Measurements from ENCODE around the gene CFAP298. TPM values are rescaled to one million over a fixed set of nuclear protein-coding genes. Genes with fewer than 3 reads are reported as not detected.

The CFAP298 gene
- total and polyA plus RNA-seq, 2 of the 13 experiments (the other 11 are each of a cell fraction or from before 2014, with no cell fraction given): 21.2 to 62.2 TPM

DNA sequence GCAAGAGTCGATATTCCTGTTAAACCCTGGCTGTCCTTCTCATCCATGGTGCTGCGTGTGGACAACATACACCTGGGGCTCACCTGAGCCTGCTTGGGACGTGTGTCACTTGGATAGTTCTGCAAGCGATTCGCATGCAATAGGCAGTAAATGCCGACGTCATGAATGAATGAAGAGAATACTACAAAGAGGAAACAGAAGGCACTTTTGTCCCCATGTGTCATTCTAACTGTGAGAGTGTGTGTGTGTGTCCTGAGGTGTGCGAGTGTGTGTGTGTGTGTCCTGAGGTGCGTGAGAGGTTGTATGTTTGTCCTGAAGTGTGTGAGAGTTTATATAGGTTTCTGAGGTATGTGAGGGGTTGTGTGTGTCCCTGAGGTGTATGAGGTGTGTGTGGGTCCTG, 26.2 kb downstream of the CFAP298 start (continued):
- no peak for TF ChIP-seq ZNF678 (CRISPR knock-in tag; IDR thresholded peaks at IDR 0.05)
- no peak for TF ChIP-seq MAZ (IDR thresholded peaks at IDR 0.05; ENCODE audit: borderline replicate concordance, low read depth, low read length)
- no peak for TF ChIP-seq MAZ (CRISPR knock-in tag; IDR thresholded peaks at IDR 0.05; ENCODE audit: low read depth)
- TF ChIP-seq PHB2 (IDR thresholded peaks at IDR 0.05; ENCODE audit: partially characterized antibody): no peak
- TF ChIP-seq ZNF724P (CRISPR knock-in tag; IDR thresholded peaks at IDR 0.05; ENCODE audit: borderline replicate concordance): no peak

DNA sequence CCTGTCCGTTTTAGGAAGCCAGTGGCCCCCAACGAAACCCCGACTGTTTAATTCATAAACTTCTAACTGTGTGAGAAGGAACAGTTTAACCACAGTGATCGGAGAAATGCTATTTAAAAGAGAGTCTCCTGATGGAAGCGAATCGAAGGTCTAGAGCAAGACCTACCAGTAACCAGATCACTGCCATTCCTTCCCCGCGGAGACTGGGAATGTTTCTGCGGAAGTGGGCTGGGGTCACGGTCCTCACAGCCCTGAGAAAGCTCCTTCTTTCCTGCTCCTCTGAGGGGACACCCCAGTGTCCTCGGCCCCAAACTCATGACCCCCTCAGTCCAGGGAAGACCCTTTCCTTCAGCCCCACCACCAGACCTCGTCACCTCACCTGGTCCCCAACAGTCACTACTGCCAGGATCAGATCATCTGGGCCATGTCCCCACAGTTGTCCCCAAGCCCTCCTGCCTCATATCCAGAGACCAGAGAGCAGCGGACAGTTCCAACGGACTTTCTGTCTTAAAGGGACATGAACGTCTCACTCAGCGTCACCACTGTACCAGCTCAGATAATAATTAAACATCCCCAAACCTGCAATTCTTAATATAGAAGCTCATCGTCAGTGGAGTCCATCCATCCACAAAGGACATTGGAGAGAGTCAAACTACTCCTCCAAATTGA, 27.0 kb downstream of the CFAP298 start, which contains the start of gene TCP10L:
TCP10L (minus strand) TSS at position 482 of the 669 bp plus-strand sequence. CDS start 1,219 bp downstream, outside the sequence.
- FAIRE-seq (no peak), DNase-seq (ENCODE audit: low spot score) (no peak), ATAC-seq (peak; percentile 56)
- ChIA-PET CTCF (ENCODE audit: low intra/inter-chr PET ratio, low total read pairs) (no interaction called here), POLR2A (interaction anchor here (1.0 to 1.1 kb wide), 2 partner anchors 9 to 12 kb away, joined by 4 to 5 read pairs; no protein-coding TSS in a partner anchor)
- TF ChIP-seq HNF1A (IDR thresholded peaks at IDR 0.05; ENCODE audit: low read depth) (no peak), HNF1A (CRISPR knock-in tag; IDR thresholded peaks at IDR 0.05; ENCODE audit: borderline replicate concordance) (no peak)
- TF ChIP-seq, protein P1, sequence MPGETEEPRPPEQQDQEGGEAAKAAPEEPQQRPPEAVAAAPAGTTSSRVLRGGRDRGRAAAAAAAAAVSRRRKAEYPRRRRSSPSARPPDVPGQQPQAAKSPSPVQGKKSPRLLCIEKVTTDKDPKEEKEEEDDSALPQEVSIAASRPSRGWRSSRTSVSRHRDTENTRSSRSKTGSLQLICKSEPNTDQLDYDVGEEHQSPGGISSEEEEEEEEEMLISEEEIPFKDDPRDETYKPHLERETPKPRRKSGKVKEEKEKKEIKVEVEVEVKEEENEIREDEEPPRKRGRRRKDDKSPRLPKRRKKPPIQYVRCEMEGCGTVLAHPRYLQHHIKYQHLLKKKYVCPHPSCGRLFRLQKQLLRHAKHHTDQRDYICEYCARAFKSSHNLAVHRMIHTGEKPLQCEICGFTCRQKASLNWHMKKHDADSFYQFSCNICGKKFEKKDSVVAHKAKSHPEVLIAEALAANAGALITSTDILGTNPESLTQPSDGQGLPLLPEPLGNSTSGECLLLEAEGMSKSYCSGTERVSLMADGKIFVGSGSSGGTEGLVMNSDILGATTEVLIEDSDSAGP (CRISPR knock-in tag; IDR thresholded peaks at IDR 0.05; ENCODE audit: borderline replicate concordance): peak; percentile 30; the same call in 1 of the 2 replicates
- 51% methylated on average over 17 of the region's 17 CpGs for WGBS (ENCODE audit: low lambda C conversion rate)
- H2AFZ ChIP-seq (ENCODE audit: low read length): peak within 1 kb of the TSS; percentile 74
- no peaks in the 10 kb centered on the region for H4K20me1 ChIP-seq (ENCODE audit: insufficient read depth, low read length)
- no peaks in the 10 kb centered on the region for H3K79me2 ChIP-seq (ENCODE audit: insufficient read depth, low read length)
- H3K36me3 ChIP-seq (replicated peaks in 1 of 2; ENCODE audit: control insufficient read depth in 1 of 2, insufficient read depth in 2 of 2, low read length in 2 of 2): no peaks in the 10 kb centered on the region
- intact Hi-C loops (cut with micrococcal nuclease; ENCODE audit: unreplicated experiment): no loop called here
- no peak within 1 kb of the TSS for H3K27ac ChIP-seq (ENCODE audit: extremely low read length, insufficient read depth, low read length)
- no TSS peak for BruUV-seq (replicated peaks)
- in situ Hi-C loops (cut with HindIII; ENCODE audit: extremely low pct_ligation_motif_present, low pct_unique_long_range_greater_than_20kb): no loop called here
- H3K4me2 ChIP-seq (ENCODE audit: low read depth, low read length): peak within 1 kb of the TSS; percentile 69
- H3K27me3 ChIP-seq (ENCODE audit: control insufficient read depth in 1 of 2, insufficient read depth in 2 of 2, low read length in 2 of 2): no peaks in the 10 kb centered on the region
- H3K9me3 ChIP-seq (ENCODE audit: low read length): no peaks in the 10 kb centered on the region
- no peak within 1 kb of the TSS; the same call in 1 of the 2 replicates for H3K9ac ChIP-seq (ENCODE audit: insufficient read depth, low read depth, low read length)
- H3K4me1 ChIP-seq (ENCODE audit: insufficient read depth, low read length): peaks cover 36% of the 10 kb centered on the region
- peak within 1 kb of the TSS in 2 of 3 experiments; percentile 29 to 49; a peak in 3 of 6 replicates for H3K4me3 ChIP-seq (replicated peaks in 1 of 3; ENCODE audit: insufficient read depth in 1 of 3, low read depth in 2 of 3, low read length in 3 of 3)

Data from HepG2 (cell line).